GM12872 (cell line): ENCODE data around the gene PHC1.

Source experiments
- CTCF ChIP-seq: IDR thresholded peaks from 3 replicates; pipeline ENCODE4 v1.5.1; 2011; ENCODE audit warnings: low read depth, mild to moderate bottlenecking, low read length, moderate library complexity; ENCODE audit not compliant: insufficient read depth

PHC1 gene

GRCh38 chr12:8922544-8922943 is 8.2 kb downstream of the PHC1 start:
- TF ChIP-seq CTCF: no peak

- TF ChIP-seq CTCF: no peak
Observed at GRCh38 chr12:8936735-8937134, 22.4 kb downstream of the PHC1 start.

GRCh38 chr12:8941691-8942478 is 27.6 kb downstream of the PHC1 start:
- no peak for TF ChIP-seq CTCF

GRCh38 chr12:8943565-8944186 is 29.4 kb downstream of the PHC1 start:
- no peak for TF ChIP-seq CTCF

- no peak for TF ChIP-seq CTCF
Observed at GRCh38 chr12:8946733-8947132, 32.4 kb downstream of the PHC1 start.

- TF ChIP-seq CTCF: no peak
Observed at GRCh38 chr12:8947737-8948136, 33.4 kb downstream of the PHC1 start.

GRCh38 chr12:8948701-8949341 is 34.5 kb downstream of the PHC1 start:
- TF ChIP-seq CTCF: no peak
